H1 (cell line): ENCODE data around the gene RNF212. TPM values are rescaled to one million over a fixed set of nuclear protein-coding genes. Genes with fewer than 3 reads are reported as not detected.
A peak's percentile ranks its signal among the peaks of the same experiment; 100 is the strongest.

Experiments
- CTCF ChIA-PET: fragments of 300-600 bp; sonication (Branson Sonifier 250); formaldehyde crosslinking; loops from one replicate; lab custom pipeline; 2021; ENCODE audit not compliant: partially characterized antibody; lab: Charles Lee
- POLR2A ChIA-PET: fragments of 300-600 bp; sonication (Branson Sonifier 250); formaldehyde crosslinking; loops from one replicate; lab custom pipeline; 2021; ENCODE audit warnings: inconsistent platforms; ENCODE audit not compliant: partially characterized antibody; lab: Charles Lee
- DNase-seq, 2 experiments: peaks; one replicate each; pipeline versions ENCODE4 v3.0.0 to v3.0.0-alpha.2; 2010 to 2022; ENCODE audit warnings: low spot score in 2 of 2, low read depth in 1 of 2, mixed read lengths in 1 of 2
- FAIRE-seq: peaks from 2 replicates; lab custom pipeline; 2011; peaks lifted over from hg19 to GRCh38; lab: Jason Lieb, UNC
- H2AFZ ChIP-seq: 2 replicates; pipeline ENCODE4 v1.8.1; 2012; ENCODE audit warnings: low read length, inconsistent platforms
- H2AK5ac ChIP-seq: 2 replicates; pipeline ENCODE4 v1.6.1; 2013; ENCODE audit warnings: low read depth, low read length
- H2BK120ac ChIP-seq: replicated peaks from 2 replicates; pipeline ENCODE3; 2013; ENCODE audit warnings: low read depth, low read length, inconsistent platforms
- H2BK12ac ChIP-seq: 2 replicates; pipeline ENCODE4 v1.6.1; 2013; ENCODE audit warnings: low read depth, low read length
- H2BK15ac ChIP-seq: 2 replicates; pipeline ENCODE4 v1.6.1; 2013; ENCODE audit warnings: low read length
- H2BK20ac ChIP-seq: 2 replicates; pipeline ENCODE4 v1.6.1; 2013; ENCODE audit warnings: low read length
- H2BK5ac ChIP-seq: 2 replicates; pipeline ENCODE4 v1.6.1; 2013; ENCODE audit warnings: low read depth, low read length
- H3K14ac ChIP-seq: 2 replicates; pipeline ENCODE4 v1.6.1; 2013; ENCODE audit warnings: inconsistent platforms; ENCODE audit not compliant: insufficient read length
- H3K18ac ChIP-seq: 2 replicates; pipeline ENCODE4 v1.6.1; 2013; ENCODE audit warnings: low read length; ENCODE audit errors: extremely low read depth
- H3K23ac ChIP-seq: 2 replicates; pipeline ENCODE4 v1.6.1; 2013; ENCODE audit warnings: inconsistent platforms; ENCODE audit not compliant: insufficient read length
- H3K23me2 ChIP-seq: 2 replicates; pipeline ENCODE4 v1.6.1; 2013; ENCODE audit warnings: low read depth, low read length
- H3K27ac ChIP-seq: 2 replicates; pipeline ENCODE4 v1.6.1; 2011; ENCODE audit warnings: low read depth, low read length, inconsistent platforms
- H3K27me3 ChIP-seq, 4 experiments: replicated peaks in 1 of 4; 1 replicate in 1 of 4; 2 replicates in 3 of 4; pipeline versions ENCODE4 v1.6.1 to v1.8.1; 2011 to 2013; ENCODE audit warnings: low read length in 3 of 4, mild to moderate bottlenecking in 3 of 4, inconsistent platforms in 2 of 4, mixed read lengths in 2 of 4, moderate library complexity in 1 of 4; ENCODE audit not compliant: control insufficient read depth in 3 of 4, insufficient read depth in 3 of 4; ENCODE audit errors: extremely low read depth in 1 of 4
- H3K36me3 ChIP-seq, 4 experiments: 2 replicates each; pipeline versions ENCODE4 v1.6.1 to v1.8.1; 2011 to 2013; ENCODE audit warnings: mild to moderate bottlenecking in 4 of 4, low read length in 3 of 4, moderate library complexity in 2 of 4, control low read depth in 1 of 4, inconsistent platforms in 1 of 4; ENCODE audit not compliant: insufficient read depth in 4 of 4, control insufficient read depth in 2 of 4
- H3K4ac ChIP-seq: replicated peaks from 2 replicates; pipeline ENCODE3; 2013; ENCODE audit warnings: low read length, low read depth, mixed read lengths, inconsistent platforms; ENCODE audit not compliant: insufficient read length
- H3K4me1 ChIP-seq, 4 experiments: replicated peaks in 1 of 4; 1 replicate in 1 of 4; 2 replicates in 3 of 4; pipeline versions ENCODE4 v1.6.1 to v1.8.1; 2011 to 2013; ENCODE audit warnings: low read length in 3 of 4, inconsistent platforms in 2 of 4, mixed read lengths in 1 of 4; ENCODE audit not compliant: insufficient read depth in 4 of 4, control insufficient read depth in 3 of 4
- H3K4me2 ChIP-seq, 2 experiments: 2 replicates each; pipeline versions ENCODE4 v1.6.1 to v1.8.1; 2011 to 2013; ENCODE audit warnings: low read depth in 2 of 2, low read length in 2 of 2, control low read depth in 1 of 2, inconsistent platforms in 1 of 2, mild to moderate bottlenecking in 1 of 2; ENCODE audit not compliant: insufficient read depth in 1 of 2
- H3K4me3 ChIP-seq, 4 experiments: fragments of 200-600, 300-600 bp in 1 of 4; sonication (generic), shearing (Covaris generic), sonication (Bioruptor Twin) in 1 of 4; 2 replicates each; pipeline versions ENCODE4 v1.5.1 to v1.8.1; 2011 to 2016; ENCODE audit warnings: low read length in 4 of 4, low read depth in 3 of 4, control low read depth in 2 of 4, inconsistent platforms in 2 of 4, mild to moderate bottlenecking in 2 of 4, mixed read lengths in 1 of 4, moderate library complexity in 1 of 4; ENCODE audit not compliant: insufficient read depth in 2 of 4; ENCODE audit errors: extremely low read depth in 1 of 4
- H3K56ac ChIP-seq: replicated peaks from 2 replicates; pipeline ENCODE3; 2013; ENCODE audit warnings: low read depth, mild to moderate bottlenecking, mixed read lengths, low read length, inconsistent platforms; ENCODE audit not compliant: insufficient read length
- H3K79me1 ChIP-seq: 2 replicates; pipeline ENCODE4 v1.6.1; 2013; ENCODE audit warnings: low read depth, low read length, control low read depth
- H3K79me2 ChIP-seq, 2 experiments: 2 replicates each; pipeline versions ENCODE4 v1.6.1 to v1.8.1; 2012 to 2013; ENCODE audit warnings: low read length in 2 of 2, mild to moderate bottlenecking in 2 of 2, inconsistent platforms in 1 of 2; ENCODE audit not compliant: insufficient read depth in 2 of 2, control insufficient read depth in 1 of 2
- H3K9ac ChIP-seq, 4 experiments: replicated peaks in 1 of 4; 1 replicate in 1 of 4; 2 replicates in 3 of 4; pipeline versions ENCODE4 v1.6.1 to v1.8.1; 2011 to 2013; ENCODE audit warnings: low read depth in 3 of 4, low read length in 3 of 4, control low read depth in 2 of 4, mild to moderate bottlenecking in 2 of 4, moderate library complexity in 2 of 4, inconsistent platforms in 1 of 4; ENCODE audit errors: extremely low read depth in 1 of 4
- H3K9me3 ChIP-seq, 2 experiments: 2 replicates each; pipeline versions ENCODE4 v1.6.1 to v1.8.1; 2012 to 2013; ENCODE audit warnings: mild to moderate bottlenecking in 2 of 2, moderate library complexity in 2 of 2, control low read depth in 1 of 2, inconsistent platforms in 1 of 2, low read depth in 1 of 2, low read length in 1 of 2, mixed read lengths in 1 of 2; ENCODE audit not compliant: insufficient read depth in 2 of 2
- H4K20me1 ChIP-seq, 2 experiments: replicated peaks in 1 of 2; 2 replicates each; pipeline versions ENCODE3 to v1.8.1; 2011 to 2013; ENCODE audit warnings: inconsistent platforms in 2 of 2, low read length in 2 of 2, mild to moderate bottlenecking in 1 of 2; ENCODE audit not compliant: insufficient read depth in 2 of 2, control insufficient read depth in 1 of 2
- H4K5ac ChIP-seq: 2 replicates; pipeline ENCODE4 v1.6.1; 2013; ENCODE audit warnings: low read length, low read depth, mixed read lengths, inconsistent platforms; ENCODE audit not compliant: insufficient read length
- H4K8ac ChIP-seq: 2 replicates; pipeline ENCODE4 v1.8.0; 2013; ENCODE audit warnings: mild to moderate bottlenecking, moderate library complexity, low read length, inconsistent platforms; ENCODE audit not compliant: insufficient read depth; ENCODE audit errors: extremely low read depth
- H4K91ac ChIP-seq: replicated peaks from 2 replicates; pipeline ENCODE3; 2013; ENCODE audit warnings: low read length, mixed read lengths, inconsistent platforms; ENCODE audit not compliant: insufficient read length
- CBX8 ChIP-seq: fragments of 300-800, 300-1000 bp; sonication (generic); IDR thresholded peaks from 2 replicates; pipeline ENCODE4 v1.7.1; 2016; ENCODE audit warnings: low read depth, low read length, borderline replicate concordance
- HDAC6 ChIP-seq: IDR thresholded peaks from one replicate; pipeline ENCODE4 v1.7.1; 2012; ENCODE audit warnings: low read depth, mild to moderate bottlenecking, inconsistent platforms, low read length, moderate library complexity
- SUZ12 ChIP-seq: fragments of 200-600 bp; sonication (generic); IDR thresholded peaks from 2 replicates; pipeline ENCODE4 v1.6.1; 2012; ENCODE audit warnings: mild to moderate bottlenecking, inconsistent platforms, low read length, moderate library complexity, mixed read lengths
- TCF12 ChIP-seq: IDR thresholded peaks from 2 replicates; pipeline ENCODE4 v1.6.1; 2011; ENCODE audit warnings: low read depth, mild to moderate bottlenecking, low read length
- WGBS, 2 experiments: shearing (Covaris generic) in 1 of 2; methylation state at CpG; one replicate each; pipeline versions ENCODE4 v1.1.6 to v1.1.7; 2013 to 2015; ENCODE audit warnings: low lambda C conversion rate in 2 of 2, mixed read lengths in 2 of 2, inconsistent platforms in 1 of 2, low coverage in 1 of 2, missing lambda C conversion rate in 1 of 2; ENCODE audit not compliant: insufficient replicate concordance in 2 of 2, insufficient coverage in 1 of 2, insufficient read length in 1 of 2; ENCODE audit errors: extremely low coverage in 1 of 2, missing lambda C conversion rate in 1 of 2; 5-methylcytosine and 5-hydroxymethylcytosine counted together
- polyA plus RNA-seq, 7 experiments: library from polyadenylated mRNA; depleted of rRNA in 3 of 7; stranded (reverse) in 5 of 7; unstranded in 2 of 7; fragments of >200 nt in 5 of 7; fragments of 200-250 nt in 2 of 7; gene quantifications; 1 replicate in 5 of 7; 2 replicates in 1 of 7; 4 replicates in 1 of 7; pipeline versions ENCODE4 v1.2.1 to v1.2.3, GENCODE V29; 2011 to 2013; ENCODE audit warnings: missing spikeins in 2 of 7, mixed read lengths in 2 of 7
- total RNA-seq: library from RNA; stranded (reverse); fragmentation: NEBNext Ultra II Directional; extraction: Animal tissue kit (Norgen Biotek cat#: 25700); gene quantifications from 2 replicates; pipeline ENCODE4 v1.2.1, GENCODE V29; 2021

The RNF212 gene
- total and polyA plus RNA-seq, 2 of the 8 experiments (the other 6 are each of a cell fraction or from before 2014, with no cell fraction given) = 3.4 to 5.4 TPM

DNA sequence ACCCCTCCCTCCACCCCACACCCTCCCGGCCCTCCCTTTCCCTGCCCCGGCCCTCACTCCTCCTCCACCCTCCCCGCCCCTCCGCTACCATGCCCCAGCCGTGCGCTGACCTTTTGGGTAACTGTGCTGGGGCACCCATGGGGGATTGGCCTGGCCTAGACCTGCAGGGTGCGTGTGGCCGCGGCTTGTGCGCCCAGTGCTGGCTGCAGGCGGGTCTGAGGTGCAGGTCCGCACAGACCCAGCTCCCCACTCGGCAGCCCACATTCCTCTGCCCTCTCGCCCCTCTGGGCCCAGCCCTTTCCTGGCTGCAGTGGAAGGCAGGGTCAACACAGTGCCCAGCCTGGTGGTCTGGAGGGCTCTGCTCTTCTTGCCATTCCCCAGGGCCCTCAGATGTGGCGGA is 77.3 kb downstream of the RNF212 start:
- Histone ChIP-seq H3K14ac (no peak overlapping the region), H3K36me3 (no peaks in the 10 kb centered on the region), H2BK5ac (no peak overlapping the region), H2BK20ac (no peak overlapping the region), H4K8ac (no peak overlapping the region), H3K27me3 (no peaks in the 10 kb centered on the region), H3K9me3 (no peaks in the 10 kb centered on the region), H2AK5ac (no peak overlapping the region), H2AFZ (no peak overlapping the region), H3K9ac (no peak overlapping the region), H4K20me1 (no peaks in the 10 kb centered on the region), H3K18ac (peak overlapping the region; percentile 6; the same call in 1 of the 2 replicates), H3K23me2 (peaks cover 2% of the 10 kb centered on the region; the same call in 1 of the 2 replicates), H2BK12ac (no peak overlapping the region), H4K5ac (no peak overlapping the region), H3K4me1 (peaks cover 0 to 14% (median 2%) of the 10 kb centered on the region in 4 experiments; a peak in 3 of 7 replicates), H3K4me3 (no peak overlapping the region), H2BK15ac (no peak overlapping the region), H3K27ac (no peak overlapping the region), H3K79me1 (no peaks in the 10 kb centered on the region), H2BK120ac (no peak overlapping the region), H3K4me2 (no peak overlapping the region), H3K56ac (no peak overlapping the region), H3K23ac (no peak overlapping the region), H4K91ac (no peak overlapping the region), H3K79me2 (no peaks in the 10 kb centered on the region), H3K4ac (no peak overlapping the region)
- WGBS, 2 experiments = 92% methylated on average over 8 of the region's 15 CpGs; no CpG with 5 or more reads in 1 of the 2 experiments
- FAIRE-seq (no peak), DNase-seq (no peak)
- ChIA-PET POLR2A (interaction anchor here (1.4 kb wide), 1 partner anchor 9 kb away, joined by 5 read pairs; no protein-coding TSS in a partner anchor), CTCF (interaction anchor here (0.6 to 2.0 kb wide), 4 partner anchors 8 to 99 kb away, joined by 3 to 6 read pairs (median 4); no protein-coding TSS in a partner anchor)
- TF ChIP-seq TCF12 = no peak
- TF ChIP-seq CBX8 = no peak
- TF ChIP-seq SUZ12 = no peak
- TF ChIP-seq HDAC6 = no peak
- TF ChIP-seq, all 59 proteins: peak for 0
